Mesothelial cell of epicardium (in vitro differentiated cells): ENCODE results near the gene SPATA16. TPM values are rescaled to one million over a fixed set of nuclear protein-coding genes. Genes with fewer than 3 reads are reported as not detected.

ENCODE experiments used
- DNase-seq, 2 experiments: peaks; one replicate each; pipeline ENCODE4 v3.0.0; 2021; ENCODE audit warnings: low spot score in 2 of 2; ENCODE audit not compliant: unreplicated experiment in 2 of 2
- H3K27ac Mint-ChIP-seq: 2 replicates; pipeline ENCODE4 v1.8.0; 2021; ENCODE audit warnings: mixed read lengths
- H3K27me3 Mint-ChIP-seq: 2 replicates; pipeline ENCODE4 v1.8.0; 2021; ENCODE audit warnings: low read depth, mixed read lengths
- H3K36me3 Mint-ChIP-seq: 2 replicates; pipeline ENCODE4 v1.8.0; 2021; ENCODE audit warnings: mixed read lengths
- H3K4me1 Mint-ChIP-seq: 2 replicates; pipeline ENCODE4 v1.8.0; 2021; ENCODE audit warnings: mixed read lengths
- H3K4me3 Mint-ChIP-seq: 2 replicates; pipeline ENCODE4 v1.8.0; 2021; ENCODE audit warnings: mild to moderate bottlenecking, moderate library complexity, mixed read lengths
- H3K9me3 Mint-ChIP-seq: 2 replicates; pipeline ENCODE4 v1.8.0; 2021; ENCODE audit warnings: mixed read lengths
- total RNA-seq: library from RNA; stranded (reverse); gene quantifications from 3 replicates; pipeline ENCODE4 v1.2.1, GENCODE V29; 2021
- TF ChIP-seq, protein P1 (sequence below): fragments of 200-600 bp; sonication (generic); IDR thresholded peaks from one replicate; pipeline ENCODE4 v1.5.0; 2021; ENCODE audit warnings: antibody characterized with exemption; ENCODE audit not compliant: unreplicated experiment

The SPATA16 gene
- total RNA-seq, 1 donor from 2014 or later = not detected

DNA sequence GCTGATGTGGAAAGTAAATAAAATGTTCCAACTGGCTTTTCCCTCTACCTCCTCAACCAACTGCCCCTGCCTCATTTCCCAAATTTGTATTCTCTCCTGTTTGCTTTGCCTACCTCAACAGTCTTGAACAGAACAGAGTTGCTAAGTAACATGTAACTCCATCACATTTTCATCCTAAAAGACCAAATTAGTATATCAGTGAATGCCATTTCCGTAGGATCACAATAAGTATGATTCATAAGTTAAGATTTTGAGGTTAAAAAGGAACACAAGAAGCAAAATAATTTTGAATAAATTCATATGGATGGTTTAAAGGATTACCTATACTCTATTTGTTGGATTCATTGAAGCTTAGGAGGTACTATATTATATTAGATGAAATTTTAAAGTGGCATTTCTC lies 235.6 kb downstream of the SPATA16 start:
- H3K9me3 Mint-ChIP-seq = no peaks in the 10 kb centered on the region
- H3K4me3 Mint-ChIP-seq = no peak overlapping the region
- TF ChIP-seq, protein P1, sequence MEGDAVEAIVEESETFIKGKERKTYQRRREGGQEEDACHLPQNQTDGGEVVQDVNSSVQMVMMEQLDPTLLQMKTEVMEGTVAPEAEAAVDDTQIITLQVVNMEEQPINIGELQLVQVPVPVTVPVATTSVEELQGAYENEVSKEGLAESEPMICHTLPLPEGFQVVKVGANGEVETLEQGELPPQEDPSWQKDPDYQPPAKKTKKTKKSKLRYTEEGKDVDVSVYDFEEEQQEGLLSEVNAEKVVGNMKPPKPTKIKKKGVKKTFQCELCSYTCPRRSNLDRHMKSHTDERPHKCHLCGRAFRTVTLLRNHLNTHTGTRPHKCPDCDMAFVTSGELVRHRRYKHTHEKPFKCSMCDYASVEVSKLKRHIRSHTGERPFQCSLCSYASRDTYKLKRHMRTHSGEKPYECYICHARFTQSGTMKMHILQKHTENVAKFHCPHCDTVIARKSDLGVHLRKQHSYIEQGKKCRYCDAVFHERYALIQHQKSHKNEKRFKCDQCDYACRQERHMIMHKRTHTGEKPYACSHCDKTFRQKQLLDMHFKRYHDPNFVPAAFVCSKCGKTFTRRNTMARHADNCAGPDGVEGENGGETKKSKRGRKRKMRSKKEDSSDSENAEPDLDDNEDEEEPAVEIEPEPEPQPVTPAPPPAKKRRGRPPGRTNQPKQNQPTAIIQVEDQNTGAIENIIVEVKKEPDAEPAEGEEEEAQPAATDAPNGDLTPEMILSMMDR = no peak
- H3K4me1 Mint-ChIP-seq = peaks cover 8% of the 10 kb centered on the region
- no peaks in the 10 kb centered on the region for H3K36me3 Mint-ChIP-seq
- no peaks in the 10 kb centered on the region for H3K27me3 Mint-ChIP-seq
- DNase-seq = no peak
- H3K27ac Mint-ChIP-seq = no peak overlapping the region

DNA sequence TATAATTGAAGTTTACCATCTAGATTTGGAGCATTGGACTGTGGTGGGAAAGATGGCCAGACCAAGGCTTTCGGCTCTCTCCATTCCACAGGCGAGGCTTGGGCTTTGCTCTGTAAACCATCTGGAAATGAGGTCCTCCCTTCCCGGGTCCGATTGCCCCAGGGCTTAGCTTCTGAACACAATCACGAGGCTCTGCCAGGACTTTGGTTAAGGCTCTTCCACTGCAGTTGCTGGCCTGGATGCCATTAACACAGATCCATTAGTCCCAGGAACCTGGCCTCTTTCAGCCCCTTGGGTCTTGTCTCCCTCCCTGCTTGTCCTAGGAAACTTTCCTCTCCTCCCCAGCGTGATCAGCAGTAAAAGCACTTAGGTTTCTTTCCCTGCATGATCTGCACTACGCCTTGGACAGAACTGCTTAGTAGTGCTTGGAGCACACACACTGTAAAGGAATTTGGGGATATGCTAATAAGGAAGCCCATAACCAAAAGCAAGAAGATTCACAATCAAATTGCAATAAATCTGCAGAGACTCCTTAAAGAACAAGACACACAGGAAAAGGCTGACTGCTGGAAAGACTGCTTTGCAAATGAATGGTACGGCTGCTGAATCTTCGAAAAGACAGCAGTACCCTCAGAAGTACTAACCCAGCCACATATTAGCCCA lies 236.2 kb downstream of the SPATA16 start:
- H3K9me3 Mint-ChIP-seq = peaks cover 5% of the 10 kb centered on the region
- TF ChIP-seq, protein P1 = no peak
- no peak overlapping the region for H3K27ac Mint-ChIP-seq
- no peak for DNase-seq
- no peaks in the 10 kb centered on the region for H3K27me3 Mint-ChIP-seq
- no peak overlapping the region for H3K4me3 Mint-ChIP-seq
- H3K4me1 Mint-ChIP-seq = peaks cover 8% of the 10 kb centered on the region
- H3K36me3 Mint-ChIP-seq = no peaks in the 10 kb centered on the region

DNA sequence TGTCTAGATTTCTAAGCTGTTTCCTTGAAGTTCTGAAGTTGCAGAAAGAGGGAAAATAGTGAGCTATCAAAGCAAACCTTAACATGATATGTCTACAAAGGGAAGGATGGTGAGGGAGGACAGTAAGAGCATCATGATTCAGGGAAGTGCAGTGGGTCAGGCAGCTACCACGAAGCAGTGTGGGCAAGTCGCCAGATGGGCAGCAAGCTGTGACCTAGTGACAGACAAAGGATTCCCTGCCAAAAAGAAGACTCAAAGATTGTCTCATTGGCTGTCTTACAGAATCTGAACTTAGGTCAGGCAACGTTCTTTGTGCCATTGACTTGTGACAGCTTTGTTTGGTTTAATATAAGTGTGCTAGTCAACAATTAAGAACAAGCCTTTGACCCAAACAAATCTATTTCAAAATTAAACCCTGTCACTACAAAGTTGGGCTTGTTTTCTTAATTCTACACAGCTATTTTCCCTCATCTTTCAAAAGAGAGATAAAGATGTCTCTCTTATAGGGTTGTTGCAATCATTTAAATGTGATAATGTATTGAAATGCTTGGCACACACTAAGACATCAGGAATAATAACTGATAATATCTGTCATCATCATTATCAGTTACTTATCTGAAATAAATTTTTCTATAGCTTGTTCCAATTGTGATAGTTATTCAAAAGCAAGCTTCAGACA lies 237.3 kb downstream of the SPATA16 start:
- TF ChIP-seq, protein P1 = no peak
- Mint-ChIP-seq H3K27ac (no peak overlapping the region), H3K4me3 (no peak overlapping the region), H3K9me3 (peaks cover 16% of the 10 kb centered on the region), H3K36me3 (peaks cover 2% of the 10 kb centered on the region), H3K4me1 (peaks cover 8% of the 10 kb centered on the region), H3K27me3 (no peaks in the 10 kb centered on the region)
- DNase-seq = no peak

DNA sequence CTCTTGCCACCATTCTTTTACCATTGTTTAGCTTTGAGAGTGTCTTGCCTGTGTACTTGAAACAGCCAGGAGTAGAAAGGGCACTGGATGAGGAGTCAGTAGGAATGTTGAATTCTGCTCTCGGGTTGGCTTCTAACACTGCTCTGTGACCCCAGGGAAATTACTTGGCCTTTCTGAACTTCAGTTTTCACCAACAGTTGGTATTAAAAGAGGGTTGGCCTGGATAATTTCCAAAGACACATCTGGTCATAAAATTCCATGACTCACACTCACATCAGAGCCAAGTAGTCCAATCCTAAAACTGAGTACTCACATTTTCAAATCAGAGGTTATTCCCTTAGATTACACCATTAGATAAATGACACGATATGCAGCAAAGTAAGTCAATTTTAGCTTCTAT lies 248.9 kb downstream of the SPATA16 start:
- Mint-ChIP-seq H3K27me3 (no peaks in the 10 kb centered on the region), H3K27ac (peak overlapping the region; percentile 61), H3K4me1 (no peaks in the 10 kb centered on the region), H3K9me3 (peaks cover 15% of the 10 kb centered on the region), H3K36me3 (peaks cover 2% of the 10 kb centered on the region), H3K4me3 (no peak overlapping the region)
- no peak for DNase-seq
- TF ChIP-seq, protein P1 = no peak

DNA sequence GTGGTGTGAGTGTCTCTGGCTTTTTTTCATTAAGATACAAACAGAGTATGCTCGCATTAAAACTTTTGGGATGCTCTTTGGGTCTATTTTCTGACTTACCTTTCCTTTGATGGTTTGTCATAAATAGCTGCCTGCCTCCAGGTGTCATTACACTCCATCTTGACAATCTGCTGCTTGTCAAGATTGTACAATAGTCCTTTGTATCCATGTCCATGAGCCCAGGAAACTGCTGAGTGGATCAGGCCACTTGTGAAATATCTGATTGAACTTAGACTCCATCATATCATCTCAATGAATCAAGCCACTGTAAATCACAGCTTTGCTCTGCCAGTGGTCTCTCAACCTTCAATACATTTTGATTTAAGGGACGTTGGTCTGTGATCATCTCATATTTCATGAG lies 255.3 kb downstream of the SPATA16 start:
- DNase-seq = no peak
- Mint-ChIP-seq H3K27me3 (no peaks in the 10 kb centered on the region), H3K4me1 (peaks cover 6% of the 10 kb centered on the region), H3K4me3 (no peak overlapping the region), H3K36me3 (peaks cover 4% of the 10 kb centered on the region), H3K27ac (no peak overlapping the region), H3K9me3 (peaks cover 20% of the 10 kb centered on the region)
- TF ChIP-seq, protein P1 = no peak
